NCI-H82 (cell line): ENCODE data around the gene PLEKHA8.

Source experiments
- DNase-seq: peaks from one replicate; lab custom pipeline; 2025; lab: John Stamatoyannopoulos, UW

Gene PLEKHA8

GRCh38 chr7:30169579-30169978 is 141.4 kb downstream of the PLEKHA8 start:
- no peak for DNase-seq

GRCh38 chr7:30170476-30171205 is 142.4 kb downstream of the PLEKHA8 start:
- DNase-seq = no peak

GRCh38 chr7:30171766-30172447 is 143.7 kb downstream of the PLEKHA8 start:
- peak; percentile 98 for DNase-seq

GRCh38 chr7:30172451-30172850 is 144.2 kb downstream of the PLEKHA8 start:
- DNase-seq = no peak

- DNase-seq = peak; percentile 93
Measured at GRCh38 chr7:30173058-30173897, 145.1 kb downstream of the PLEKHA8 start.

GRCh38 chr7:30175180-30175579 is 147.0 kb downstream of the PLEKHA8 start:
- no peak for DNase-seq

- DNase-seq = no peak
Measured at GRCh38 chr7:30175636-30176147, 147.5 kb downstream of the PLEKHA8 start.

GRCh38 chr7:30176463-30177109 is 148.4 kb downstream of the PLEKHA8 start:
- no peak for DNase-seq

- DNase-seq = no peak
Measured at GRCh38 chr7:30177186-30177585, 149.0 kb downstream of the PLEKHA8 start.

GRCh38 chr7:30177965-30178364 is 149.8 kb downstream of the PLEKHA8 start:
- DNase-seq = no peak

- no peak for DNase-seq
Measured at GRCh38 chr7:30178748-30179436, 150.7 kb downstream of the PLEKHA8 start.
